D721Med (cell line): ENCODE measurements around the gene DTNB.

Experiments used
- DNase-seq: peaks from one replicate; pipeline ENCODE4 v3.0.0; 2011; ENCODE audit warnings: low spot score; ENCODE audit not compliant: insufficient read length
- FAIRE-seq: peaks from 2 replicates; lab custom pipeline; 2011; peaks lifted over from hg19 to GRCh38; lab: Jason Lieb, UNC
- CTCF ChIP-seq: IDR thresholded peaks from 2 replicates; pipeline ENCODE4 v1.5.1; 2012; ENCODE audit warnings: mild to moderate bottlenecking, control low read depth; ENCODE audit not compliant: insufficient read depth; ENCODE audit errors: missing control alignments

The DTNB gene

DNA sequence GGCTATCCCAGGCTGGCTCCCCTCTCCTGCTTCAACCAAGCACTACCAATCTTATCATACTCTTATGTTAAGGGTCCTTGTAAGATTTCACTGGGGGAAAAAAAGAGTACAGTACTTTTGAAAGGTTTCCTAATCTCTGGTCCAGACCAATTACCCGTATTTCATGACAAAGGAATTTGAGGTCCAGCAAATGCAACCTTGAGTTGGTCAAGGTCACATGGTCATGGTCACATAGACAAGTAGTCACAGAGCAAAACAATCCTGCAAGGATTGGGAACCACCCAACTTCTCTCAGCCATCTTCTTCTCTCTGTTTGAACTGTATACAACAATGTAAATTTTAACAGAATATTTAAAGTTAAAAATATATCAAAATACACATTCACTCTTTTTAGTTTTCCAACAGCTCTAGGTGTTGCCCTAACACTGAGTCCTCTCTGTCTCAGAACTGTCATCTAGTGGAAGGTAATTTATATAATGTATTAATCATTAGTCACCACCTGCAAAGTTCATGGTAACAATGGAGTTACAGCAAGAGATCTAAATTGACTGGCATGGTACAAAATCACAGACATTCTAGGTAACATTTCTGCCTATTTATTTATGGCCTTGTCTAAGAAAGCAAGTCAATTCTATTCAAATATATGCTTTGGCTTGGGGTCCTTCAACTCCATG lies 21.5 kb downstream of the DTNB start:
- no peak for TF ChIP-seq CTCF
- FAIRE-seq (no peak), DNase-seq (no peak)

DNA sequence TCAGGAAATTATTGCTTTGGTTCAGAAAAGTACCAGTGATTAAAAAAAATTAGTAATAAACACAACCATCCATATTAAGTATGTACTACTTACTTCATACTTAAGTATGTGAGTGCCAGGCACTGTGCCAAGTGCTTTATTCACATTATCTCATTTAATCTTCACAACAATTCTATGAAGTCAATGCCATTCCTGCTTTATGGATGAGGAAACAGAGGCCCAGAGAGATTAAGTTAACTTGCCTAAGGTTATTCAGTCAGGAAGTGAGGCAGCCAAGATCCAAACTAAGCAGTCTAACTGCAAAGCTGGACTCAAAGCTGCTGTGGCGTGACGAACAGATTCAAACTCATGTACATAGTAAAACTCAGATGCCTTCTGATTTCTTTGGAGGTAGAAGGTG lies 22.3 kb downstream of the DTNB start:
- TF ChIP-seq CTCF, result no peak
- FAIRE-seq (no peak), DNase-seq (no peak)

- DNase-seq (no peak), FAIRE-seq (no peak)
- TF ChIP-seq CTCF, result no peak
Measured at GRCh38 chr2:25650256-25650655, 23.1 kb downstream of the DTNB start.

DNA sequence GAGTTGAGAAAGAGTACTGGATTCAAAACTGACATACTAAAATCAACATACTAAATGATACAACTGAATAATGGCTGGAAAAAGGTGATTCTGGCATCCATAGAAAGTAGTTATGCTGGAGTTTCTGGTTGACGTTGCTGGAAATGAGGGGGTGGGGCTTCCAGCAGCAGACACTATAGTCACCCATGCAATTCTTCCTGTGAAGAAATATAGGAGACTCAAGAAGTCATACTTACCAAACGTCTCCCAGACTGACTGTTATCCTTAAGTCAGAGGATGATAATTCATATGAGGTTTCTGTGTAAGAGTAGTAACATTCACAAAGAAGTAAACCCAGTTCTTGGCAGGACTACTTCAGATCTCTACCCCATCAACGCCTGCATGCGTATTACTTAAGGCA lies 23.6 kb downstream of the DTNB start:
- no peak for FAIRE-seq
- TF ChIP-seq CTCF, result no peak
- DNase-seq, result no peak

DNA sequence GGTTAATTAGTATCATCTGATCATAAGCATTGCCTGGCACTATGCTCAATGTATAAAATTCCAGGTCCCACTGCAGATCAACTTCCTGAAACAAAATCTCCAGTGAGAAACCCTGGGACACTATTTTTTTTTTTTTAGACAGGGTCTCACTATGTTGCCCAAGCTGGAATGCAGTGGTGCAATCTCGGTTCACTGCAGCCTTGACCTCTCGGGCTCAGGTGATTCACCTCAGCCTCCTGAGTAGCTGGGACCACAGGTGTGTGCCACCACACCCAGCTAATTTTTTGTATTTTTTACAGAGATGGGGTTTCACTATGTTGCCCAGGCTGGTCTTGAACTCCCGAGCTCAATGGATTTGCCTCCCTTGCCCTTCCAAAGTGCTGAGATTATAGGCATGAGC lies 31.1 kb downstream of the DTNB start:
- DNase-seq (no peak), FAIRE-seq (no peak)
- no peak for TF ChIP-seq CTCF

DNA sequence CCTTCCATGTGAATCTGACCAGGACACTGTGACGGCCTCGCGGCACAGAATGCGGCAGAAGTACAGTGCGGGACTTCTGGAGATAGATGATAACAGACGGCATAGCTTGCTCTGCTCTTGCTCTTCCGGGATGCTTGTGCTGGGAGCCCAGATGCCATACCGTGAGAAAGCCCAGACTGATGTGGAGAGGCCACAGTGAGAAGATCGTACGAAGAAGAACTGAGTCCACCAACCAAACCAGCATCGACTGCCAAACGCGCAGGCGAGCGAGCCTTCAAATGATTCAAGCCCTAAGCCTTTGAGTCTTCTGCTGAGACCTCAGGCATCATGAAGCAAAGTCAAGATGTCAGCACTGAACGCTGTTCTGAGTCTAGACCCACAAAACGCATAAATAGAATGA lies 33.7 kb downstream of the DTNB start:
- DNase-seq (no peak), FAIRE-seq (no peak)
- no peak for TF ChIP-seq CTCF

DNA sequence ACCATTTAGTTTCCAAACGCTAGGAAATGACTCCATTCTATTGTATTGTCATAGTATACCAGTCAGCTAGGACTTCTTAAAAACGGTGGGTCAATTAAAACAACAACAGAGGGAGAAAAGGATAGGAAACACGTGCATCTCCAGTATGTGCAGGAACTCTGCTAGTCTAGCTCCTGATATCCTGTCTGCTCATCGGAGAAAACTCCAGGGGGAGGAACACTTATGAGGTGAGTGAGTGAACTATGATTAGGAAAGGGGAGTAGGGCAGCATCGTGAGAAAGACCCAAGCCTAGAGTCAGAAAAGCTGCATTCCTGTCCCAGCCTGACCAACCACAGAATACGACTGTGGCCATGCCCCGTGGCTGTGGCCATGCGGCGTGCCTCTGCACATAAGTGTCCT lies 34.2 kb downstream of the DTNB start:
- FAIRE-seq, result no peak
- DNase-seq, result no peak
- no peak for TF ChIP-seq CTCF
